CD4-positive, alpha-beta T cell treated with Interferon gamma for 1 hour (primary cell): ENCODE data around the gene SLC16A13.

Experiments
- DNase-seq: peaks from one replicate; pipeline ENCODE4 v3.0.0-alpha.2; 2020

SLC16A13 gene

DNA sequence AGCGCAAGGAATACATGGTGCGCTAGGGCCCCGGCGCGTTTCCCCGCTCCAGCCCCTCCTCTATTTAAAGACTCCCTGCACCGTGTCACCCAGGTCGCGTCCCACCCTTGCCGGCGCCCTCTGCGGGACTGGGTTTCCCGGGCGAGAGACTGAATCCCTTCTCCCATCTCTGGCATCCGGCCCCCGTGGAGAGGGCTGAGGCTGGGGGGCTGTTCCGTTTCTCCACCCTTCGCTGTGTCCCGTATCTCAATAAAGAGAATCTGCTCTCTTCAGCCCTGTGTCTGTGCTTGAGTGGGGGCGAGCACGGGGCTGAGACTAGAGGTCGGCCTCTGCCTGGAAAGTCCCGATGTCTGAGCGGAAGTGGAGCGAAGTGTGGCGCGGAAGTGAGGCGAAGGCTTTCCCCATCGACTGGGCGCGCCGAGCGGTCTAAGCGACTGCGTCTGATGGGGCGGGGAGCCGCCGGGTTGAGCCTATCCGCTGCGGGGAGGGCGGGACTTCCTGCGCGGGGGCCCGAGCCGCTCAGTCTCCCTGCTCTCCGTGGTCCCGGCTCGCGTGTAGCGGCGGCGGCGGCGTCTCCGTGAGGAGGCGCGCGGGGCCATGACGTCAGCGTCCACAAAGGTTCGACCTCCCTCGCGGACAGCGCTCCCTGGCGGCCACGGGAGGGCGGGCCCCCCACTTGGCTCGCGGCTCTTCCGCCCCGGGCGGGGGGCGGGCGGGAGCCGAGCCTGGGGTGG, 21.4 kb upstream of the SLC16A13 start:
- DNase-seq, result peak; percentile 99

DNA sequence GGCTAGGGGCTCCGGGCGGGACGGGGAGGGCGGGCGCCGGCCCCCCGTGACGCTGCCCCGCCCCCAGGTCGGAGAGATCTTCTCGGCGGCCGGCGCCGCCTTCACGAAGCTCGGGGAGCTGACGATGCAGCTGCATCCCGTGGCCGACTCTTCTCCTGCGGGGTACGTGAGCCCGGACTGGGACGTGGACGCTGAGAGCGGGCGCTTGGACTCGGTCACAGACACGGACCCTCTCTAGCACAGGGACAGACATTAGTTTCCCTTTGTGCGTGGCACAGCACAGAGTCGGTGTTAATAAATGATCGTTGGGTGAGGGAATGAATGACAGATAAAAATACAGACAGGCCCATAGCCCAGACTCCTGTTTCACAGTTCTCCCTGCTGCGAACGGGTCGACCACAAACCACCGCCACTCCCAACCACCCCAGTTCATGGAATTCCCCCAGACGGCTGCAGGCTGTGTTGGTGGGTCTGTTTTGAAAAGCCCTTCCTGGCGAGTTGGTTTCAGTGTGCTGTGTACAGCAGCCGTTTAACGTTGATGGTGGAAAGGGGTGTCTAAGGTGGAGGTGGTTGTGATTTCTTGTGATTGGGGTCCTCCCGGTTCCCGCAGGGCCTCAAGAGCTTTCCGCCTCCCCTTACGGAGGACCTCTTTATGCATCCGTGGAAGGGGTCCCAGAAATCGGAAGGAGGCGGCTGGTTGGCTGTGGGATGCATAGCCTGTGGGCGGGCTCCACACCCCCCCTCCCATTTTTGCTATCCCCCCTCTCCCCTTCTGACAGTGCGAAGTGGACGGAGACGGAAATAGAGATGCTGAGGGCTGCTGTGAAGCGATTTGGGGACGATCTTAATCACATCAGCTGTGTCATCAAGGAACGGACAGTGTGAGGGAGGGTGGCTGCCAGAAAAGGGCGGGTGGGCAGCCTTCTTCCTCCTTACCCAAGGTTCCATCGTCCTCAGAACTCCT, 20.5 kb upstream of the SLC16A13 start:
- peak; percentile 91 for DNase-seq

- no peak for DNase-seq
Observed at GRCh38 chr17:7016418-7016817, 19.4 kb upstream of the SLC16A13 start.

DNA sequence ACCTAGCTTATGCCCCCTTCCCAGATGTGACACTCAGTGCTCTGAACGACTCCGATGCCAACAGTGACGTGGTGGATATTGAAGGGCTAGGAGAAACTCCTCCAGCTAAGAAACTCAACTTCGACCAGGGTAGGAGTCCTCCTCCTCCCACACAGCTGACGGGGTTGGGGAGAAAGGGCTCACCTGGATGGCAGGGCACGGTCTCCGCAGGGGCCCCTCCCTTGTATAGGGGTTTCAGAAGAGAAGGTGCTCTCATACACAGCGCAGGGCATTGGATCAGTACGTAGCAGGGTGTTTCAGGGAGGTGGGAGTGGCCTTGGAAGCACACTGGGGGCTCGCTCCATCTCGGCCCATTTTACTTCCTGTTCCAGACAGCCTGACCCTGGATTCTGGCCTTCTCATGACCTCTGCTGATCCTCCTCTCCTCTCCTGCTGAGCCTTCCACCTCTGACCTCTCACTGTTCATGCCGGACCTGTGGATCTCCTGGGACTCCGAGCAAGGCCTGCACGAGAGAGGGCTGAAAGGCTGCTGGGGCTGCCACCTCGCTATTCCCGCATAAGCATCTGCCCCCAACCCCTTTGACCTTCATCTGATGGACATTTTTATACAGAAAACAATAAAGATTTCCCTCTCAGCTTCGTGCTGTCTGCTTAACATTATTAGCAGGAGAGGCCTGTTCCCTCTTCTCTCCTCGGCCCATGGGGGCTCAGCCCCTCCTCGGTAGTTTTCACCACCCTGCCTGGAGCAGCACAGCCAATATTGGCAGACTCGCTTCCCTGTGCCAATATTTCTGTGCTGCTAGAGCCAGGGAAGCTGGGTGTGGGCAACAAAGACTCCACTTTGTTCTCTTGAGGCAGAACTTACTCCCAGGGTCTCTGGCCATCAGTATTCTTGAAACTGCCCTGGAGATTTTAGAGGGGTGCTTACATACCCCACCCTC, 18.7 kb upstream of the SLC16A13 start:
- no peak for DNase-seq

DNA sequence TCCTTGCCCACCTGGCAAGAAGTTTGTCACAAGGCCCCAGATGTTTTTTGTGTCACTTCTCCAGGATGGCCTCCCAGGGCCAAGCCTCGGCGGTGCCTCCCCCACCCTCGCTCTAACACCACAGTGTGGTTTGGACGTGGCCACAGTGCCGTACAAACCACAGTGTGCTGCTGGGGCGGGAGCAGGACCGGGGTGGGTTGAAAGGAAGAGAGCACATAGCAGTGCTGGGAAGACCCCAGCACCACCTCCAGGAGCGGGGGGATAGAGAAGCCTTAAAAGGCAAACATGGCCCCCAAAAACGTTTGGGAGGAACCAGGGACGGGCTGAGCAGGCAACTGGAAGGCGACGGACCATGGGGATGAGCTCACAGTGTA, 18.0 kb upstream of the SLC16A13 start:
- peak; percentile 25 for DNase-seq

DNA sequence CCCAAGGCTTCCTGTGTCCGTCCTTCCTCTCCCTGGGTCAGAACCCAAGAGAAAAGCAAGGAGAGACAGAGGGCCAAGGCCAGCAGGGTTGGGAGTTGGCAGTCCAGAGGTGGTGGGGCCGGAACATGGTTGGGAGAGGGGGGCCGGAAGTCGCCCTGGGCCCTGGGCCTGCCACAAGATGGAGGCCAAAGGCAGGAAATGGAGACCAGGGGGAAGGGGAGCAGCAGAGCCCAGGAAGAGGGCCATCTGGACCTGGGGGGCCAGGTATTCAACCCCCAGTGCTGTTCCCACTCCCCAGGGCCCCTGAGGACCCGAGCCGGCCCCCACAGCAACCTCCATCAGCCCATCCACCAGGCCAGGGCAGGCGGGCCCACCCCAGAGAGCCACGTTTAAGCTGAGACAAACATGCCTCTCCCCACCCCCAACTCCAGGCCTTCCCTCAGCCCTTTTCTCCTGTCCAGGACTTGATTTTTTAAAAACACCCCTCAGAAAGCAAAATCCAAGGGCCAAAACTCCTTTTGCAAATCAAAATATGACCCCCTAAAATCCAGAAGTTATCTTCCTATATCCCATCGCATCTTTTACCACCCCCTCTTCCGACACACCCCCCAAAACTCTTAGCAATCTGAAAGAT, 17.4 kb upstream of the SLC16A13 start:
- DNase-seq, result no peak

DNA sequence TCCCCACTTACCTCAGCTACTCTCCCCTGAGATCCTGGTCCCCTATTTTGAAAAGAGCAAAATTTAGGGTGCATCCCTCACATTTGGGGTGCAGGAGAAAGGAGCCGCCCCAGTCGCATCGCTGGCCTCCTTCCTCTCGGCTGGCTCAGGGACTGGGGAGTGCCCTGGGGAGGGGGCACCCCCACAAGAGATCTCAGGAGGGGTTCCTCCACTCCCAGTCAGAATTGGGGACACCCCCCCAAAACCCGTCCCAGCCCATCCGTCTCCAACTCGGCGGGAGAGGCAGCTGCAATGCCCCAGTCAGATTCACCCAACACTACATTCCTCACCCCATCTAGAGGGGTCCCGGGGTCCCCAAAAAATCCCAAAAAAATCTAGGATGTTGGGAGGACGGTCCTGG, 16.4 kb upstream of the SLC16A13 start:
- DNase-seq, result no peak

DNA sequence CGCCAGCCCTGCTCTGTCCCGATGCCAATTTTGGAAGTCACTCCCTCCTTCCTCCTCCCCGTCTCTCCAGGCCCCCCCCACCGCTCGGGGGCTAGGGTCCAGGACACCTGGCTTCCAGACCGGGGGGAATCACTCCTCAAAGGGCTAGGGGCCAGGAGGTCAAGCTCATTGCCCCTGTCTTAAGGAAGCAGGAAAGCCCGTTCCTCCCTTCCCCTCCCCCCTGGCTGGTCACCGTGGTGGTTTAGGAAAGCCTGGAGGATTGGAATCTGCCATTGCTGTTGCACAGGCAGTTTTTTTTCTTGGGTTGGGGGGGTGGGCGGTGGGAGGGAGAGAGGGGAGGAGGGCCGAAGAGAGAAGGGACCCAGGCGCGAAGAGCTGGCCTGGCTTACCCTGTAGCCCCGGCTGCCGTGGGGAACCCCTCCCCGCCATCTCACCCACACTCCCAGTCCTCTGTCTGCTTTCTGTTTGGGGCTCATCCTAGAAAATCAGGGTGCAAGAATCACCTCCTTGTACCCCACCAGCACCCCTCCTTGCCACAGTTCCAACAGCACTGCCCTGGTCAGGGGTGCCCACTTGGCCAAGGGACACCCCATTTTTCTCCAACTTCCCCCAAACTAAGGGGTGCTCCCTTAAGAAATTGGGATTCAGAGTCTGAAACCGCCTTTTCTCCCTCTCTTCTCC, 15.8 kb upstream of the SLC16A13 start:
- no peak for DNase-seq

GRCh38 chr17:7020894-7021664, 14.7 kb upstream of the SLC16A13 start:
- no peak for DNase-seq

DNA sequence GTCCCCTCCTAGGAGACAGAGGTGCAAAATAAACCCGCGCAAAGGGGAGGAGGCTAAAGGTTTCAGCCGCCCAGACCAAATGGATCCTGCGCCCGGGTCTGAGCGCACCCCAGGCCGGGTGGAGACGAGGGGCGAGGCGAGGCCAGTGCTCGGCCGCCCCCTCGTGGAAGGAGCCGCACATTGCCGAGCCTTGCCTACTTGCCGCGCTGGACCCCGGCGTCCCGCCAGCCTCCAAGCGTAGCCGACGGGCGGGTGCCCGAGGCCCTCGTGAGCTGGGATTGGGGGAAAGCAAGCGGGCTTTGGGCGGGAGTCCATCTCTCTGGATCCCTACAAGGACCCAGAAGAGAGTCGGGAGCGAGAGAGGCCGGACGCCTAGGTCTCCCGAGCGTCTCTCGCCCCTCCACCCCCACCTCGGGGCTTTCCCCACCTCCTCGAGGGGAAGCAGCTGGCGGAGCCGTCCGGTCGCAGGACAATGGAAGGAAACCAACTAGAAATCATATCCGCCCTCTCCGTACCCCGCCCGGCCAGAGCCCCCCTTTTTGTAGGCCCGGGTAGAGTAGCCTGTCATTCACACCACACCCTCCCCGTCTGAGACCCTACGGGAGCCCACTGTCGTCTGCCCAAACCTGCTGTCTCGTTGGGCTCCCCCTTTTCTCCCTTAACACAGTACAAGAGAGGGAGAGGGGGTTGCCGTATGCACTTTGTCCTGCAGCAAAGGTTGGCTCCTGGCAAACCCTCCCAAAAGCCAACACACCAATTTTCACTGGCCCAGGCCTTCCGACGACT, 13.6 kb upstream of the SLC16A13 start:
- peak; percentile 81 for DNase-seq

- no peak for DNase-seq
Observed at GRCh38 chr17:7022781-7023571, 12.8 kb upstream of the SLC16A13 start, which contains the start of gene BCL6B. BCL6B (plus strand) TSS chr17:7023050; CDS start chr17:7023672, 622 bp downstream.

DNA sequence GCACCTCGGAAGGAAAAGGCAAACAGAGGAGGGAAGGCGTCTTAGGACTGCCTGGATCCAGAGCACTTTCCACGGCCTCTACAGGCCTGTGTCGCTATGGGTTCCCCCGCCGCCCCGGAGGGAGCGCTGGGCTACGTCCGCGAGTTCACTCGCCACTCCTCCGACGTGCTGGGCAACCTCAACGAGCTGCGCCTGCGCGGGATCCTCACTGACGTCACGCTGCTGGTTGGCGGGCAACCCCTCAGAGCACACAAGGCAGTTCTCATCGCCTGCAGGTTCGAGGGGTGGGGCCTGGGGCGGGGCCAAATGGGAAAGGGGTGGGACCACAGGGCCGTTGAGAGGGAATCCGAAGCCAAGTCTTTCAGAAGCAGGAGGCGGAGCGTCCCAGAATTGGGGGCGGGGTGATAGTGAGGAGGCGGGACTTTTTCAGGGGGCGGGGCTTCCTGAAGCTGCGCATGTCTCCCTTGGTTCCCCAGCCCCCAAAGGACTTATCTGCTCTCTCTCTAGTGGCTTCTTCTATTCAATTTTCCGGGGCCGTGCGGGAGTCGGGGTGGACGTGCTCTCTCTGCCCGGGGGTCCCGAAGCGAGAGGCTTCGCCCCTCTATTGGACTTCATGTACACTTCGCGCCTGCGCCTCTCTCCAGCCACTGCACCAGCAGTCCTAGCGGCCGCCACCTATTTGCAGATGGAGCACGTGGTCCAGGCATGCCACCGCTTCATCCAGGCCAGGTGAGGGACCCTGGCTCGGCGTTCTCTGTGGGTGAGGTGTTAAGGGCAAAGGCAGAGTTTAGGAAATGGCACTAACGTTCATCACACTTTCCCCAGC, 12.0 kb upstream of the SLC16A13 start:
- peak; percentile 97 for DNase-seq

GRCh38 chr17:7024402-7024785, 11.4 kb upstream of the SLC16A13 start:
- DNase-seq, result no peak

DNA sequence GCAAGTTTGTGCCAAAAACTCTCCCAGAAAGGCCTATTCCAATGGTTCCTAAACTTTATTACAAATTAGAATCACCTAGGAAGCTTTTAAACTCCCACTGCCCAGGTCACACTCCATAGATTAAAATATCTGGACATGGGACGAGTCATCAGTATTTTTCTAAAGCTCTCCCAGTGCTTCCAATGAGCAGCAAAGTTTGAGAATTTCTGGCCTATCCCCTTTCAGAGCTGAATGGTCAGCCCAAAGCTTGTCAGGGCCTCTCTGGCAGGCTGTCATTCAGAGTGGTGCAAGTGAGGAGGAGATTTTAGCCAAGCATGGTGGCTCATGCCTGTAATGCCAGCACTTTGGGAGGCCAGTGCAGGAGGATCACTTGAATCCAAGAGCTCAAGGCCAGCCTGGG, 10.6 kb upstream of the SLC16A13 start:
- DNase-seq, result no peak

- DNase-seq, result no peak
Observed at GRCh38 chr17:7026471-7027115, 9.2 kb upstream of the SLC16A13 start.

- DNase-seq, result no peak
Observed at GRCh38 chr17:7027335-7027734, 8.5 kb upstream of the SLC16A13 start.

DNA sequence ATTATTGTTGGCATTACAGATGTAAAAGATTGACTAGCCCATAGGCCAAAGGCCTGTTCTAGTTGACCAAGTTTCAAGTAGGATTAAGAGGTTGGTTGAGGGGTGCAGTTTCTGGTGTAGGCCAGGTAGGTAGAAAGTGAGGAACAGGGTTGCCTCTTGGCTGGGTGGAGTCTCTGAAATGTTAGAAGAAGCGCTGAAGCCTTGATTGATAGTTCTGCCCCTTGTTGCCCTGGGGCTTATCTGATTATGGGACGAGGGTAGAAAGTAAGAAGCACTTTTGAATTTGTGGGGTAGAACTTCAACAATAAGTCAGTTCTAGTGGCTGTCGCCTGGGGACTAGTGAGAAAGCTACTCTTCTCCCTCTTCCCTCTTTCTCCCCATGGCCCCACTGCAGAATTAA, 6.7 kb upstream of the SLC16A13 start:
- no peak for DNase-seq

DNA sequence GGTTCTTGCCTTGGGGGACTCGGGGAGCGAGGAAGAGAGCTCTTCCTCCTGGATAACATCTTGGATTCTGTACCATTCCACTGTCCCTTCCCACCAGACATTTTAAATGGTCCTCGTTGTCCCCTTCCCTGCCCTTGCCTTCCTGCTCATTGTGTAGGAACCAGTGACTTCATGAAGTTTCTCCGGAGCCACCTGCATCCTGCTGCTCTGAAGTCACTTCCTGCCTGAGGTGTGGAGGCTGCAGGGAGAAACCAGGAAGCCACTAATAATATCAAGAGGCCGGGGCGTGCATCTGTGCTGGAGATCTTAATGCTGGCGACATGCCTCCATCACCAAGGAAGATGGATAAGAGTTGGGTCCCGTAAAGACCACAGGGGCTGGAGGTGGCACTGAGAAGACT, 6.2 kb upstream of the SLC16A13 start:
- DNase-seq, result peak; percentile 40
